Measurements from ENCODE around the gene EID3. TPM values are rescaled to one million over a fixed set of nuclear protein-coding genes. Genes with fewer than 3 reads are reported as not detected.

Gene EID3
- total and polyA plus RNA-seq, 2 of the 8 experiments (the other 6 are each of a cell fraction or from before 2014, with no cell fraction given): 1.2 to 2.8 TPM

DNA sequence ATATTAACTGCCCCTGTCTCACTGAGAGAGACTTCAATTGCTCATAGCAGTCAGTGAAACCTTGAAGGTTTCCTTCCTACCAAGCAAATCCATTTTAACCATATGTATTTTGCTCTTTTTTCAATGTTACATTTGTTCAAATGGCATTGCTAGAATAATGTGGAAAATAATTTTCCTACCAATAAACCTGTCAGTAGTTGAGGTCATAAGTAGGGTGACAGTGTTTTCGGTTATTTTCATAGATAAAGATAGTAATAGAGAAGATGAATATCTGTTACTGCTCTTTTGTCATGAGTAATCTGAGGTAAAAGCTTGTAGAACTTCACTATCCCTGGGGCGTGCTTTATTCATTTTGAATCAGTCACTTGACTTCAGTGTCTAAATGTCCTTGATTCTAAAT is 32.6 kb downstream of the EID3 start (continued):
- TF ChIP-seq, protein P1, sequence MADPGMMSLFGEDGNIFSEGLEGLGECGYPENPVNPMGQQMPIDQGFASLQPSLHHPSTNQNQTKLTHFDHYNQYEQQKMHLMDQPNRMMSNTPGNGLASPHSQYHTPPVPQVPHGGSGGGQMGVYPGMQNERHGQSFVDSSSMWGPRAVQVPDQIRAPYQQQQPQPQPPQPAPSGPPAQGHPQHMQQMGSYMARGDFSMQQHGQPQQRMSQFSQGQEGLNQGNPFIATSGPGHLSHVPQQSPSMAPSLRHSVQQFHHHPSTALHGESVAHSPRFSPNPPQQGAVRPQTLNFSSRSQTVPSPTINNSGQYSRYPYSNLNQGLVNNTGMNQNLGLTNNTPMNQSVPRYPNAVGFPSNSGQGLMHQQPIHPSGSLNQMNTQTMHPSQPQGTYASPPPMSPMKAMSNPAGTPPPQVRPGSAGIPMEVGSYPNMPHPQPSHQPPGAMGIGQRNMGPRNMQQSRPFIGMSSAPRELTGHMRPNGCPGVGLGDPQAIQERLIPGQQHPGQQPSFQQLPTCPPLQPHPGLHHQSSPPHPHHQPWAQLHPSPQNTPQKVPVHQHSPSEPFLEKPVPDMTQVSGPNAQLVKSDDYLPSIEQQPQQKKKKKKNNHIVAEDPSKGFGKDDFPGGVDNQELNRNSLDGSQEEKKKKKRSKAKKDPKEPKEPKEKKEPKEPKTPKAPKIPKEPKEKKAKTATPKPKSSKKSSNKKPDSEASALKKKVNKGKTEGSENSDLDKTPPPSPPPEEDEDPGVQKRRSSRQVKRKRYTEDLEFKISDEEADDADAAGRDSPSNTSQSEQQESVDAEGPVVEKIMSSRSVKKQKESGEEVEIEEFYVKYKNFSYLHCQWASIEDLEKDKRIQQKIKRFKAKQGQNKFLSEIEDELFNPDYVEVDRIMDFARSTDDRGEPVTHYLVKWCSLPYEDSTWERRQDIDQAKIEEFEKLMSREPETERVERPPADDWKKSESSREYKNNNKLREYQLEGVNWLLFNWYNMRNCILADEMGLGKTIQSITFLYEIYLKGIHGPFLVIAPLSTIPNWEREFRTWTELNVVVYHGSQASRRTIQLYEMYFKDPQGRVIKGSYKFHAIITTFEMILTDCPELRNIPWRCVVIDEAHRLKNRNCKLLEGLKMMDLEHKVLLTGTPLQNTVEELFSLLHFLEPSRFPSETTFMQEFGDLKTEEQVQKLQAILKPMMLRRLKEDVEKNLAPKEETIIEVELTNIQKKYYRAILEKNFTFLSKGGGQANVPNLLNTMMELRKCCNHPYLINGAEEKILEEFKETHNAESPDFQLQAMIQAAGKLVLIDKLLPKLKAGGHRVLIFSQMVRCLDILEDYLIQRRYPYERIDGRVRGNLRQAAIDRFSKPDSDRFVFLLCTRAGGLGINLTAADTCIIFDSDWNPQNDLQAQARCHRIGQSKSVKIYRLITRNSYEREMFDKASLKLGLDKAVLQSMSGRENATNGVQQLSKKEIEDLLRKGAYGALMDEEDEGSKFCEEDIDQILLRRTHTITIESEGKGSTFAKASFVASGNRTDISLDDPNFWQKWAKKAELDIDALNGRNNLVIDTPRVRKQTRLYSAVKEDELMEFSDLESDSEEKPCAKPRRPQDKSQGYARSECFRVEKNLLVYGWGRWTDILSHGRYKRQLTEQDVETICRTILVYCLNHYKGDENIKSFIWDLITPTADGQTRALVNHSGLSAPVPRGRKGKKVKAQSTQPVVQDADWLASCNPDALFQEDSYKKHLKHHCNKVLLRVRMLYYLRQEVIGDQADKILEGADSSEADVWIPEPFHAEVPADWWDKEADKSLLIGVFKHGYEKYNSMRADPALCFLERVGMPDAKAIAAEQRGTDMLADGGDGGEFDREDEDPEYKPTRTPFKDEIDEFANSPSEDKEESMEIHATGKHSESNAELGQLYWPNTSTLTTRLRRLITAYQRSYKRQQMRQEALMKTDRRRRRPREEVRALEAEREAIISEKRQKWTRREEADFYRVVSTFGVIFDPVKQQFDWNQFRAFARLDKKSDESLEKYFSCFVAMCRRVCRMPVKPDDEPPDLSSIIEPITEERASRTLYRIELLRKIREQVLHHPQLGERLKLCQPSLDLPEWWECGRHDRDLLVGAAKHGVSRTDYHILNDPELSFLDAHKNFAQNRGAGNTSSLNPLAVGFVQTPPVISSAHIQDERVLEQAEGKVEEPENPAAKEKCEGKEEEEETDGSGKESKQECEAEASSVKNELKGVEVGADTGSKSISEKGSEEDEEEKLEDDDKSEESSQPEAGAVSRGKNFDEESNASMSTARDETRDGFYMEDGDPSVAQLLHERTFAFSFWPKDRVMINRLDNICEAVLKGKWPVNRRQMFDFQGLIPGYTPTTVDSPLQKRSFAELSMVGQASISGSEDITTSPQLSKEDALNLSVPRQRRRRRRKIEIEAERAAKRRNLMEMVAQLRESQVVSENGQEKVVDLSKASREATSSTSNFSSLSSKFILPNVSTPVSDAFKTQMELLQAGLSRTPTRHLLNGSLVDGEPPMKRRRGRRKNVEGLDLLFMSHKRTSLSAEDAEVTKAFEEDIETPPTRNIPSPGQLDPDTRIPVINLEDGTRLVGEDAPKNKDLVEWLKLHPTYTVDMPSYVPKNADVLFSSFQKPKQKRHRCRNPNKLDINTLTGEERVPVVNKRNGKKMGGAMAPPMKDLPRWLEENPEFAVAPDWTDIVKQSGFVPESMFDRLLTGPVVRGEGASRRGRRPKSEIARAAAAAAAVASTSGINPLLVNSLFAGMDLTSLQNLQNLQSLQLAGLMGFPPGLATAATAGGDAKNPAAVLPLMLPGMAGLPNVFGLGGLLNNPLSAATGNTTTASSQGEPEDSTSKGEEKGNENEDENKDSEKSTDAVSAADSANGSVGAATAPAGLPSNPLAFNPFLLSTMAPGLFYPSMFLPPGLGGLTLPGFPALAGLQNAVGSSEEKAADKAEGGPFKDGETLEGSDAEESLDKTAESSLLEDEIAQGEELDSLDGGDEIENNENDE (IDR thresholded peaks at IDR 0.05; ENCODE audit: insufficient replicate concordance, low read length): no peak
- TF ChIP-seq, protein P2, sequence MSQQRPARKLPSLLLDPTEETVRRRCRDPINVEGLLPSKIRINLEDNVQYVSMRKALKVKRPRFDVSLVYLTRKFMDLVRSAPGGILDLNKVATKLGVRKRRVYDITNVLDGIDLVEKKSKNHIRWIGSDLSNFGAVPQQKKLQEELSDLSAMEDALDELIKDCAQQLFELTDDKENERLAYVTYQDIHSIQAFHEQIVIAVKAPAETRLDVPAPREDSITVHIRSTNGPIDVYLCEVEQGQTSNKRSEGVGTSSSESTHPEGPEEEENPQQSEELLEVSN (IDR thresholded peaks at IDR 0.05): no peak
- TF ChIP-seq RXRA (IDR thresholded peaks at IDR 0.05; ENCODE audit: insufficient read depth, low read depth, low read length) (no peak), MAFK (IDR thresholded peaks at IDR 0.05; ENCODE audit: low read depth, low read length) (no peak), CBX8 (IDR thresholded peaks at IDR 0.05; ENCODE audit: borderline replicate concordance, low read depth, low read length) (no peak)
- TF ChIP-seq, protein P3, sequence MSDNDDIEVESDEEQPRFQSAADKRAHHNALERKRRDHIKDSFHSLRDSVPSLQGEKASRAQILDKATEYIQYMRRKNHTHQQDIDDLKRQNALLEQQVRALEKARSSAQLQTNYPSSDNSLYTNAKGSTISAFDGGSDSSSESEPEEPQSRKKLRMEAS (IDR thresholded peaks at IDR 0.05): no peak
